ENCODE results near the gene NR1H4.

The NR1H4 gene

DNA sequence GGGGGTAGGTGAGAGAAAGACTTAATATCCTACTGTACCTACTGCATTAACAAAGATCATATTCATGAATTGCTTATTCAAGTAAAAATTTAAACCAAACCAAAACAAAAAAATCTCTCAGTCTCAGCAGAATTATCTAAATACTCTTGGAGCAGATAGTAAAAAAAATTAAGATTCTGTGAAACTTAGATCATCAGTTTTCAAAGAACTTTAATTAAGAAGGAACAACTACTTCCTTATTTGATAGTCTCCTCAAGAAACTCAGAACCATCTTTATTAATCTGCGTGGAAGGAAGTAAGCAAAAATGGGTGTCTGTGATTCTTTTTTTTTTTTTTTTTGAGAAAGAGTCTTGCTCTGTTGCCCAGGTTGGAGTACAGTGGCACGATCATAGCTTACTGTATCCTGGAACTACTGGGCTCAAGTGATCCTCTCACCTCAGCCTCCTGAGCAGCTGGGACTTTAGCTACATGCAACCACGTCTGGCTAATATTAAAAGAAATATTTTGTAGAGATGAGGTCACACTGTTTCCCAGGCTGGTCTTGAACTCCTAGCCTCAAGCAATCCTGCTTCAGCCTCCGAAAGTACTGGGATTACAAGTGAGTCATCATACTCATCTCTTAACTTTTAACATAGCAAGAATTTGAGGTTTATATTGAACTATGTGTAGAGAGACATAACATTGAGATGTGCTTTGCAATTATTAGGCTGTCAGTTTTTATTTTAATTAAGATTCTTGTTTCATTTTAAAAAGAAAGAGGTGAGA lies 137.2 kb downstream of the NR1H4 start:
- Mint-ChIP-seq H3K36me3 (ENCODE audit: low read depth) (peaks cover 17% of the 10 kb centered on the region), H3K27me3 (ENCODE audit: low read depth) (no peaks in the 10 kb centered on the region), H3K4me1 (no peaks in the 10 kb centered on the region), H3K9me3 (no peaks in the 10 kb centered on the region), H3K4me3 (no peak overlapping the region), H3K27ac (no peak overlapping the region)
- TF ChIP-seq, protein P1, sequence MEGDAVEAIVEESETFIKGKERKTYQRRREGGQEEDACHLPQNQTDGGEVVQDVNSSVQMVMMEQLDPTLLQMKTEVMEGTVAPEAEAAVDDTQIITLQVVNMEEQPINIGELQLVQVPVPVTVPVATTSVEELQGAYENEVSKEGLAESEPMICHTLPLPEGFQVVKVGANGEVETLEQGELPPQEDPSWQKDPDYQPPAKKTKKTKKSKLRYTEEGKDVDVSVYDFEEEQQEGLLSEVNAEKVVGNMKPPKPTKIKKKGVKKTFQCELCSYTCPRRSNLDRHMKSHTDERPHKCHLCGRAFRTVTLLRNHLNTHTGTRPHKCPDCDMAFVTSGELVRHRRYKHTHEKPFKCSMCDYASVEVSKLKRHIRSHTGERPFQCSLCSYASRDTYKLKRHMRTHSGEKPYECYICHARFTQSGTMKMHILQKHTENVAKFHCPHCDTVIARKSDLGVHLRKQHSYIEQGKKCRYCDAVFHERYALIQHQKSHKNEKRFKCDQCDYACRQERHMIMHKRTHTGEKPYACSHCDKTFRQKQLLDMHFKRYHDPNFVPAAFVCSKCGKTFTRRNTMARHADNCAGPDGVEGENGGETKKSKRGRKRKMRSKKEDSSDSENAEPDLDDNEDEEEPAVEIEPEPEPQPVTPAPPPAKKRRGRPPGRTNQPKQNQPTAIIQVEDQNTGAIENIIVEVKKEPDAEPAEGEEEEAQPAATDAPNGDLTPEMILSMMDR (IDR thresholded peaks at IDR 0.05; ENCODE audit: unreplicated experiment in 3 of 3): no peak

DNA sequence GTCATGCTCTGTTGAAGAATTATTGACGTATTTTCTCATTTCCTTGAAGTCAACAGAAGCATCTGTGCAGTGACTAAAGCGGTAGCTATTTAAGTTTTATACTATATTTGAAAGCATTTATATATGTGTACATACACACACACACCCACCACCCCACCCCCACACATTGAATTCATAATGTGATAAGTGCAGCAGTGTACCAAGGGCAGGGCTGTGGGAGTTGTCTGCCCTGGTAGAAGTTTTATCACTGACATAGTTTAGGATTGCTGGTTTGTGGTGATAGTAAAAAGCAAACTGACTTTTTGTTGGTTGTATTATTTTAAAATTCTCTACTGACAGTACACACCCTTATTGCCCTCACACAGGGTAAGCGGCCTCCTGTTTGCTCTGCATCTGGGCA lies 138.9 kb downstream of the NR1H4 start:
- Mint-ChIP-seq H3K9me3 (no peaks in the 10 kb centered on the region), H3K4me1 (no peaks in the 10 kb centered on the region), H3K27me3 (ENCODE audit: low read depth) (no peaks in the 10 kb centered on the region), H3K4me3 (no peak overlapping the region), H3K36me3 (ENCODE audit: low read depth) (peaks cover 3% of the 10 kb centered on the region), H3K27ac (no peak overlapping the region)
- TF ChIP-seq, protein P1 (IDR thresholded peaks at IDR 0.05; ENCODE audit: unreplicated experiment in 3 of 3): no peak
